ENCODE data around the gene STAC2.

DNA sequence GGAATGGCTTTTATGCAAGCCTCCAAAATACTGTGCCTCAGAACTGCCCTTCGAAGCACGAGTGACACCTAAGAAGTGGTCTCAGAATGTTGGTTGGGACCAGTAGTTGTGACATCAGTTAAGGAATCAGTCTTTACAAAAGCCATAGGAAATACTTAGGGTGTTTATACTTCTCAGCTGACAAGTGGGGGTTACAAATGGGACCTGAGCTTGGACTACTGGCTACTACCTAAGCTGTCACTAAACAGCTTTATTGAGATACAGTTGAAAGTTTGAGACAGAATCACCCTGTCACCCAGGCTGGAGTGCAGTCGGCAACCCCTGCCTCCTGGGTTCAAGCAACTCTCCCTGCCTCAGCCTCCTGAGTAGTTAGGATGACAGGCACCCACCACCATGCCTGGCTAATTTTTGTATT is 20.6 kb downstream of the STAC2 start:
- TF ChIP-seq, protein P1, sequence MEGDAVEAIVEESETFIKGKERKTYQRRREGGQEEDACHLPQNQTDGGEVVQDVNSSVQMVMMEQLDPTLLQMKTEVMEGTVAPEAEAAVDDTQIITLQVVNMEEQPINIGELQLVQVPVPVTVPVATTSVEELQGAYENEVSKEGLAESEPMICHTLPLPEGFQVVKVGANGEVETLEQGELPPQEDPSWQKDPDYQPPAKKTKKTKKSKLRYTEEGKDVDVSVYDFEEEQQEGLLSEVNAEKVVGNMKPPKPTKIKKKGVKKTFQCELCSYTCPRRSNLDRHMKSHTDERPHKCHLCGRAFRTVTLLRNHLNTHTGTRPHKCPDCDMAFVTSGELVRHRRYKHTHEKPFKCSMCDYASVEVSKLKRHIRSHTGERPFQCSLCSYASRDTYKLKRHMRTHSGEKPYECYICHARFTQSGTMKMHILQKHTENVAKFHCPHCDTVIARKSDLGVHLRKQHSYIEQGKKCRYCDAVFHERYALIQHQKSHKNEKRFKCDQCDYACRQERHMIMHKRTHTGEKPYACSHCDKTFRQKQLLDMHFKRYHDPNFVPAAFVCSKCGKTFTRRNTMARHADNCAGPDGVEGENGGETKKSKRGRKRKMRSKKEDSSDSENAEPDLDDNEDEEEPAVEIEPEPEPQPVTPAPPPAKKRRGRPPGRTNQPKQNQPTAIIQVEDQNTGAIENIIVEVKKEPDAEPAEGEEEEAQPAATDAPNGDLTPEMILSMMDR (IDR thresholded peaks at IDR 0.05; ENCODE audit: low read depth, low read length): no peak
- no peak for TF ChIP-seq POLR2A (IDR thresholded peaks at IDR 0.05; ENCODE audit: extremely low read depth, insufficient read length)
